ENCODE data around the gene ZNF429. TPM values are rescaled to one million over a fixed set of nuclear protein-coding genes. Genes with fewer than 3 reads are reported as not detected.

Gene ZNF429
- total RNA-seq, 4 donors from 2014 or later = 3.4 to 11.1 (median 7.4) TPM

DNA sequence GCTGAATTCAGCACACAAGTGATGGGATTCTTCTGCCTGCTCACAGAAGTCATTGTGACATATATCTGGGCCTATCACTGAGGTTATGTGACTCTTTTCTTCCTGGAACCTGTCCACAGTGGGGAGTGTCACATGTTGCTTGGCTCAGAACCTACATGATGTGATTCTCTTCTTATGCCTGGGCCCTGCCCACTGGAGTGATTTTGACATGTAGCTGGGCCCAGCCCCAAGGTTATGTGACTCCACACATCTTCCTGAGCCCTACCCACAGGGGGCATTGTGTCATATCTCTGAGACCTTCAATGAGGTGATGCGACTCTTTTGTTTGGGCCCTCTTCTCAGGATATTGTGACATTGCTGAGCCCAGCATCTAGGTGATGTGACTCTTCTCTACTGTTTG, 17.4 kb upstream of the ZNF429 start:
- in situ Hi-C loops (cut with MboI; ENCODE audit: low sequenced_read_pairs in 4 of 4) (loop anchor here in 1 of 4 donors (25.0 kb wide), 1 partner anchor 199 kb away; no protein-coding TSS in a partner anchor), intact Hi-C loops (cut with DNase I; ENCODE audit: low total_unique reads) (loop anchor here (10.0 kb wide), 1 partner anchor 283 kb away; no protein-coding TSS in a partner anchor)
- no peaks in the 10 kb centered on the region for H3K36me3 ChIP-seq
- H3K27me3 ChIP-seq = no peaks in the 10 kb centered on the region
- no peaks in the 10 kb centered on the region for H3K9me3 ChIP-seq
- TF ChIP-seq POLR2A (IDR thresholded peaks at IDR 0.05) = no peak
- no peak for TF ChIP-seq CTCF (IDR thresholded peaks at IDR 0.05 in 4 of 5, conservative IDR thresholded peaks at IDR 0.05 in 1 of 5)
- H3K4me3 ChIP-seq = no peak overlapping the region
- no peak overlapping the region for H3K27ac ChIP-seq
- DNase-seq = peak in 1 of 2 donors; percentile 31
- ATAC-seq = no peak
- no peaks in the 10 kb centered on the region for H3K4me1 ChIP-seq

GRCh38 chr19:21491146-21491545, 14.3 kb upstream of the ZNF429 start:
- in situ Hi-C loops (cut with MboI; ENCODE audit: low sequenced_read_pairs in 4 of 4) (loop anchor here in 2 of 4 donors (10.0 to 25.0 kb wide), 2 partner anchors 104 to 196 kb away; no protein-coding TSS in a partner anchor), intact Hi-C loops (cut with DNase I; ENCODE audit: low total_unique reads) (no loop called here)
- H3K36me3 ChIP-seq = no peaks in the 10 kb centered on the region
- peak in 1 of 2 donors; percentile 77 for DNase-seq
- no peak for TF ChIP-seq CTCF (IDR thresholded peaks at IDR 0.05 in 4 of 5, conservative IDR thresholded peaks at IDR 0.05 in 1 of 5)
- no peak for TF ChIP-seq POLR2A (IDR thresholded peaks at IDR 0.05)
- H3K4me1 ChIP-seq = no peaks in the 10 kb centered on the region
- no peaks in the 10 kb centered on the region for H3K9me3 ChIP-seq
- peak overlapping the region in 2 of 4 donors; percentile 78 to 83 for H3K27ac ChIP-seq
- H3K27me3 ChIP-seq = no peaks in the 10 kb centered on the region
- ATAC-seq = peak in 1 of 2 donors; percentile 34
- H3K4me3 ChIP-seq = no peak overlapping the region

- H3K27ac ChIP-seq = peak overlapping the region in 3 of 4 donors; percentile 52 to 83 (median 78)
- no peaks in the 10 kb centered on the region for H3K36me3 ChIP-seq
- H3K4me3 ChIP-seq = no peak overlapping the region
- peak; percentile 63 to 75 for ATAC-seq
- no peaks in the 10 kb centered on the region for H3K27me3 ChIP-seq
- in situ Hi-C loops (cut with MboI; ENCODE audit: low sequenced_read_pairs in 4 of 4) (loop anchor here in 2 of 4 donors (10.0 to 25.0 kb wide), 2 partner anchors 102 to 194 kb away; no protein-coding TSS in a partner anchor), intact Hi-C loops (cut with DNase I; ENCODE audit: low total_unique reads) (loop anchor here (1.0 kb wide), 1 partner anchor 101 kb away; no protein-coding TSS in a partner anchor)
- H3K9me3 ChIP-seq = no peaks in the 10 kb centered on the region
- no peaks in the 10 kb centered on the region for H3K4me1 ChIP-seq
- TF ChIP-seq POLR2A (IDR thresholded peaks at IDR 0.05) = no peak
- TF ChIP-seq CTCF (IDR thresholded peaks at IDR 0.05 in 4 of 5, conservative IDR thresholded peaks at IDR 0.05 in 1 of 5) = no peak
- DNase-seq = peak in 1 of 2 donors; percentile 87
These were observed 12.2 kb upstream of the ZNF429 start for GRCh38 chr19:21492947-21493906.

GRCh38 chr19:21496876-21497275, 8.5 kb upstream of the ZNF429 start:
- in situ Hi-C loops (cut with MboI; ENCODE audit: low sequenced_read_pairs in 4 of 4) = loop anchor here in 2 of 4 donors (10.0 to 25.0 kb wide), 2 partner anchors 98 to 190 kb away; no protein-coding TSS in a partner anchor

More at GRCh38 chr19:21496876-21497275, 8.5 kb upstream of the ZNF429 start:
- ATAC-seq (no peak), DNase-seq (no peak)
- Histone ChIP-seq H3K36me3 (no peaks in the 10 kb centered on the region), H3K27ac (peak overlapping the region in 1 of 4 donors; percentile 5), H3K27me3 (no peaks in the 10 kb centered on the region), H3K4me1 (no peaks in the 10 kb centered on the region), H3K4me3 (no peak overlapping the region), H3K9me3 (no peaks in the 10 kb centered on the region)
- intact Hi-C loops (cut with DNase I; ENCODE audit: low total_unique reads) = no loop called here
- TF ChIP-seq POLR2A (IDR thresholded peaks at IDR 0.05) = no peak
- no peak for TF ChIP-seq CTCF (IDR thresholded peaks at IDR 0.05 in 4 of 5, conservative IDR thresholded peaks at IDR 0.05 in 1 of 5)

All from gastrocnemius medialis (tissue), 4 donors.